ENCODE results near the gene CLASRP.

GRCh38 chr19:45101806-45102205 lies 63.0 kb downstream of the CLASRP start:
- TF ChIP-seq CTCF (IDR thresholded peaks at IDR 0.05; ENCODE audit: low read depth, low read length) (no peak), EZH2phosphoT487 (IDR thresholded peaks at IDR 0.05; ENCODE audit: low read depth) (no peak)
